ENCODE data around the gene MEAF6.
"Not testable (repeated sequence)": the region's sequence is repeated elsewhere in the genome, so short reads cannot be mapped to it uniquely, and the experiment has no call there.

Gene MEAF6

DNA sequence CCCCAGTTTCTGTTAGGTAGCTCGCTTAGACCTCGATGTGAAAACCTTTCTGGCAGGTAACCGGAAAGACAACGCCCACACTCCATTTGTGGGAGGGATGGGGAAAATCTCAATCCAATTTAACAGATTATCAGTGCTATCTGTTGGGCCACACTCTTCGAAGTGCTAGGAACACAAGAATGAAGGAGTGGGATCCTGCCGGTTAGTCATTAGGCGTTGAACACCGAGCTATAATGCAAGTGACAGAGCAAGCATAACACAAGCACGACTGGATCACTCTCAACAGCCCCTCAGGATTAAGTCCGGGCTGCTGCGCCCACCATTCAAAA, 39.0 kb upstream of the MEAF6 start:
- peaks cover 11 to 40% of the 10 kb centered on the region in 2 donors for H3K4me1 ChIP-seq (ENCODE audit: control insufficient read depth in 1 of 2, insufficient read depth in 2 of 2, low read length in 2 of 2)
- peaks cover 0 to 23% of the 10 kb centered on the region in 2 donors for H3K36me3 ChIP-seq (ENCODE audit: control insufficient read depth in 1 of 2, insufficient read depth in 2 of 2, low read length in 2 of 2)
- H3K9me3 ChIP-seq (ENCODE audit: control insufficient read depth in 1 of 2, low read length in 2 of 2), result no peaks in the 10 kb centered on the region

DNA sequence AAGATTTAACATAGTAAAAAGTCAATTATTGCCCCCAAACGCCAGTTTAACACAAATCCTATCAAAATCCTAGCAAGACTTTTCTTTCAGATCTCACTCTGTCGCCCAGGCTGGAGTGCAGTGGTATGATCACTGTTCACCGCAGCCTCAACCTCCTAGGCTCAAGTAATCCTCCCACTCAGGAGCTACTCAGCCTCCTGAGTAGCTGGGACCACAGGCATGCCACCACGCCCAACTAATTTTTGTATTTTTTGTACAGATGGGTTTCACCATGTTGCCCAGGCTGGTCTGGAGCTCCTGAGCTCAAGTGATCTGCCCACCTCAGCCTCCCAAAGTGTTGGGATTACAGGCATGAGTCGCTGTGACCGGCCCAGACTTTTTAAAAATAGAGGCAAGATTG, 34.8 kb upstream of the MEAF6 start:
- Histone ChIP-seq H3K27ac (ENCODE audit: low read length) (no peak overlapping the region), H3K36me3 (ENCODE audit: control insufficient read depth in 1 of 2, insufficient read depth in 2 of 2, low read length in 2 of 2) (peaks cover 14 to 49% of the 10 kb centered on the region in 2 donors)

More for the DNA sequence above, 39.0 kb upstream of the MEAF6 start:
- Histone ChIP-seq H3K27ac (ENCODE audit: low read length) (peak overlapping the region; percentile 87), H3K27me3 (ENCODE audit: low read depth, low read length) (no peaks in the 10 kb centered on the region), H3K4me3 (ENCODE audit: low read depth in 1 of 2, low read length in 2 of 2) (peak overlapping the region; percentile 88 to 91)

DNA sequence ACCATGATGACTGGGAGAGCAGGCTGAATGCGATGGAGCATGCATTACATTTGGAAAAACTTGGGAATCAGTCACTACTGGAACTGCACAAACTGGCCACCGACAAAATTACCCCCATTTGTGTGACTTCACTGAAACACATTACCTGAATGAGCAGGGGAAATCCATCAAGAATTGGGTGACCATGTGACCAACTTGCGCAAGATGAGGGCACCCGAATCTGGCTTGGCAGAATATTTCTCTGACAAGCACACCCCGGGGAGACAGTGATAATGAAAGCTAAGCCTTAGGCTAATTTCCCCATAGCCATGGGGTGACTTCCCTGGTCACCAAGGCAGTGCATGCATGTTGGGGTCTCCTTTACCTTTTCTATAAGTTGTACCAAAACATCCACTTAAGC, 30.5 kb upstream of the MEAF6 start:
- no peaks in the 10 kb centered on the region for H3K9me3 ChIP-seq (ENCODE audit: control insufficient read depth in 1 of 2, low read length in 2 of 2)
- no peak overlapping the region for H3K4me3 ChIP-seq (ENCODE audit: low read depth in 1 of 2, low read length in 2 of 2)
- no peaks in the 10 kb centered on the region for H3K27me3 ChIP-seq (ENCODE audit: low read depth, low read length)
- H3K4me1 ChIP-seq (ENCODE audit: control insufficient read depth in 1 of 2, insufficient read depth in 2 of 2, low read length in 2 of 2), result no peaks in the 10 kb centered on the region
- no peak overlapping the region for H3K27ac ChIP-seq (ENCODE audit: low read length)
- peaks cover 24 to 47% of the 10 kb centered on the region in 2 donors for H3K36me3 ChIP-seq (ENCODE audit: control insufficient read depth in 1 of 2, insufficient read depth in 2 of 2, low read length in 2 of 2)

More for the DNA sequence above, 34.8 kb upstream of the MEAF6 start:
- Histone ChIP-seq H3K4me1 (ENCODE audit: control insufficient read depth in 1 of 2, insufficient read depth in 2 of 2, low read length in 2 of 2) (peaks cover 11 to 20% of the 10 kb centered on the region in 2 donors), H3K4me3 (ENCODE audit: low read depth in 1 of 2, low read length in 2 of 2) (no peak overlapping the region), H3K27me3 (ENCODE audit: low read depth, low read length) (no peaks in the 10 kb centered on the region), H3K9me3 (ENCODE audit: control insufficient read depth in 1 of 2, low read length in 2 of 2) (no peaks in the 10 kb centered on the region)

DNA sequence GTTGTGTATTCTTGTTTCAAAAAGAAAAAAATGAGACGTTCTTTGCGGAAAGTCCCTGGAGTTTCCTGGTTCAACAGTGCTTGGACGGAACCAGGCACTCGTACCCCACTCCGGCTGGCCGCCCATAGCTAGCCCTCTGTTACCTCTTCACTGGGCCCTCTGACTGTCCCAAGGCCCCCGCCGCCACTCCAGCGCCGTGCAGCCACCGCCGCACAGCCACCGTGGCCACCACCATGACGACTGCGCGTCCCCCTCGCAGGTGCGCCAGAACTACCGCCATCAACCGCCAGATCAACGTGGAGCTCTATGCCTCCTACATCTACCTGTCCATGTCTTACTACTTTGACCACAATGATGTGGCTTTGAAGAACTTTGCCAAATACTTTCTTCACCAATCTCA, 30.0 kb upstream of the MEAF6 start:
- Histone ChIP-seq H3K4me1 (ENCODE audit: control insufficient read depth in 1 of 2, insufficient read depth in 2 of 2, low read length in 2 of 2) (no peaks in the 10 kb centered on the region), H3K27ac (ENCODE audit: low read length) (no peak overlapping the region), H3K36me3 (ENCODE audit: control insufficient read depth in 1 of 2, insufficient read depth in 2 of 2, low read length in 2 of 2) (peaks cover 26 to 51% of the 10 kb centered on the region in 2 donors), H3K27me3 (ENCODE audit: low read depth, low read length) (no peaks in the 10 kb centered on the region), H3K9me3 (ENCODE audit: control insufficient read depth in 1 of 2, low read length in 2 of 2) (no peaks in the 10 kb centered on the region), H3K4me3 (ENCODE audit: low read depth in 1 of 2, low read length in 2 of 2) (no peak overlapping the region)

DNA sequence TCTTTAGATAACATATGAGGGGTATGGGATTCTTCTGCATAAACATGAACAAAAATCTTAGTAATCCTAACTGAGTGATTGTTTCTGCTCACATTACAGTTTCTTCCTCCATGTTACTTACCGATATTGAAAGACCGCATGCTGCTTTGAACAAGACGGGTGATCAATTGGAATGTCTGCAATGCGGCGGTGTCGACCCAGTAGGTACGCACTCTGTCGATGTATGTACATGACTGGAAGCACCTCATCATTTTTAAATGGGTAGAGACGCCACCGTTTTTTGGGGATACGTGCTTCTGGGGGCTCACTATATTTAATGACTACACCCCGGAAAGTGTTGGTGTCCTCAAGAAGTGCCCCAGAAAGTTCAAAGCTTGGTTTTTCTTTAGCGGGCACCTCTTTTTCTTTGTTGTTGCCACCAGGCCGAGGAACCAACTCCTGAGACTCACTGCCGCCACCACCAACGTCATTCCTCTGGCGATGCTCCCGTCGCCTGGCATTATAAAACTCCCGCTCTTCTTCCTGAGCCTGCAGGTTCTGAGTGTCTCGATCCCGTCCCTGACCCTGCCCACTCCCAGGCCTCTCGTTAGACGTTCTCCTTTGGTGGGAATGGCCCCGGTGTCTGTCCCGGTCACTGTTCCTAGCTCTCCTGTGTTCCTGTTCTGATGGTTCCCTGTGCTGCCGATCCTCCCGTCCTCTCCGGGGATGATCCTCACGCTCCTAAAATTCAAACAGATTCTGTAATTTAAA, 25.6 kb upstream of the MEAF6 start:
- H3K36me3 ChIP-seq (ENCODE audit: control insufficient read depth in 1 of 2, insufficient read depth in 2 of 2, low read length in 2 of 2), result peaks cover 34 to 47% of the 10 kb centered on the region in 2 donors
- H3K4me1 ChIP-seq (ENCODE audit: control insufficient read depth in 1 of 2, insufficient read depth in 2 of 2, low read length in 2 of 2), result no peaks in the 10 kb centered on the region
- no peak overlapping the region for H3K27ac ChIP-seq (ENCODE audit: low read length)
- H3K4me3 ChIP-seq (ENCODE audit: low read depth in 1 of 2, low read length in 2 of 2), result no peak overlapping the region
- no peaks in the 10 kb centered on the region for H3K9me3 ChIP-seq (ENCODE audit: control insufficient read depth in 1 of 2, low read length in 2 of 2)
- H3K27me3 ChIP-seq (ENCODE audit: low read depth, low read length), result no peaks in the 10 kb centered on the region

DNA sequence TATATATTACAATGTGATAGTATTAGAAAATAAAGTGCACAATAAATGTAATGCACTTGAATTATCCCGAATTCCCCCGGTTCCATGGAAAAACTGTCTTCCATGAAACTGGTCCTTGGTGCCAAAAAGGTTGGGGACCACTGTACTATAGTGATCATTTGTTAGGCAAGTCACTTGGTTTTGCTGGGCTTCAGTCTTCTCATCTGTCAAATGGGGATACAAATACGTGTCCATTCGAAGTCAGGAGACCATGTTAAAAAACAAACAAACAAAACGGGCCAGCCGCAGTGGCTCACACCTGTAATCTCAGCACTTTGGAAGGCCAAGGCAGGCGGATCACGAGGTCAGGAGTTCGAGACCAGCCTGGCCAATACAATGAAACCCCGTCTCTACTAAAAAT, 24.6 kb upstream of the MEAF6 start:
- H3K4me3 ChIP-seq (ENCODE audit: low read depth in 1 of 2, low read length in 2 of 2); H3K27ac ChIP-seq (ENCODE audit: low read length); H3K4me1 ChIP-seq (ENCODE audit: control insufficient read depth in 1 of 2, insufficient read depth in 2 of 2, low read length in 2 of 2); H3K9me3 ChIP-seq (ENCODE audit: control insufficient read depth in 1 of 2, low read length in 2 of 2); H3K27me3 ChIP-seq (ENCODE audit: low read depth, low read length): not testable (repeated sequence)
- H3K36me3 ChIP-seq (ENCODE audit: control insufficient read depth in 1 of 2, insufficient read depth in 2 of 2, low read length in 2 of 2), result peaks cover 29 to 38% of the 10 kb centered on the region in 2 donors

DNA sequence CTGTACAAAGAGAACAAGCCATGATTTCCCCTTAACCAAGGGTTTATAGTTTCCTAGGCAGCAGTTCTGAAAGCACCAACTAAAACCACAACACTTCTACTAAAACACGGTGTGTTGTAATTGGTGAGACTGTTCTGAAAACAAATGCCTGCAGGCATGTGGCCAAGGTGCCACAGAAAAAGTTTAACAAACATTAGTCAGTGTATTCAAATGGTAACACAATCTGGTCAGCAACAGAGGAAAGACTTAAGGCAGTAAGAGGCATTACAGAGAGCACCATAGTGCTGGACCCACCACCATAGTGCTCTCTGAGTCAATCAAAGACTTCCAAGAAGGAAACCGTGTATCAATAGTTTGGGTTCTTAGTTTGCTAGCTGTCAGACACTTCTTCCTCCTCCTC, 22.8 kb upstream of the MEAF6 start:
- H3K36me3 ChIP-seq (ENCODE audit: control insufficient read depth in 1 of 2, insufficient read depth in 2 of 2, low read length in 2 of 2), result peaks cover 31 to 38% of the 10 kb centered on the region in 2 donors
- no peaks in the 10 kb centered on the region for H3K27me3 ChIP-seq (ENCODE audit: low read depth, low read length)
- no peaks in the 10 kb centered on the region for H3K4me1 ChIP-seq (ENCODE audit: control insufficient read depth in 1 of 2, insufficient read depth in 2 of 2, low read length in 2 of 2)
- no peaks in the 10 kb centered on the region for H3K9me3 ChIP-seq (ENCODE audit: control insufficient read depth in 1 of 2, low read length in 2 of 2)
- H3K27ac ChIP-seq (ENCODE audit: low read length), result no peak overlapping the region
- no peak overlapping the region for H3K4me3 ChIP-seq (ENCODE audit: low read depth in 1 of 2, low read length in 2 of 2)

DNA sequence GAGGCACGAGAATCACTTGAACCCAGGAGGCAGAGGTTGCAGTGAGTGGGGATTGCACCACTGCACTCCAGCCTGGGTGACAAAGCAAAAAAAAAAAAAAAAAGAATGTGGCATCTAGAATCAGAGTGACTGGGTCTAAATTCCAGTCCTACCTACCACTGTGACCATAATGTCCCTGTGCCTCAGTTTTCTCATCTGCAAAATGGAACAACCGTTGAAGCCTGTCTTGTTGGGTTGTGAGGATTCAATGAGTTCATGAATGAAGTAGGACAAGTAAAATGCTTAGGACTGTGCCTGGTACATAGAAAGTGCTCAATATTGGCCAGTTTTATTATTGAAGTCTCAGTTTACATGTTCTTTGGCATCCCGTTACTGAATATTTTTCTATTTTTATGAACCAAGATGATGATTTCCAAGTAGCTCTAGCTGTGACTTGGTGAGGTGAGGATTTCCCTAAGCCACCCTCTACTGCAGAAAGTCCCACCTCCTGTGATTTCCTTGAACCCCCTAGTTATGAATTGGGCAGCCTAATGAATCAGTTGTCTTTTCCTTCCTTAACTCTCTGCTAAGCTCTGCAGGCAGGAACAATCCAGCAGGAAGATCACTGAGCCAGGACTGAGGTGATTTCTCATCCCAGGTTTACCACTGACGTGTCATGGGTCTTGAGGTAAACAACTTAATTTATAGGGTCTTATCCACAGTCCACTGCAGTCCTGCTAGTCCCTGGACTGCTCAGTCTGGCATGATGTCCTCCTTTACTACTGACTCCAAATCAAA, 18.9 kb upstream of the MEAF6 start:
- Histone ChIP-seq H3K27ac (ENCODE audit: low read length) (peak overlapping the region; percentile 37), H3K4me1 (ENCODE audit: control insufficient read depth in 1 of 2, insufficient read depth in 2 of 2, low read length in 2 of 2) (no peaks in the 10 kb centered on the region), H3K9me3 (ENCODE audit: control insufficient read depth in 1 of 2, low read length in 2 of 2) (no peaks in the 10 kb centered on the region), H3K27me3 (ENCODE audit: low read depth, low read length) (no peaks in the 10 kb centered on the region), H3K4me3 (ENCODE audit: low read depth in 1 of 2, low read length in 2 of 2) (no peak overlapping the region), H3K36me3 (ENCODE audit: control insufficient read depth in 1 of 2, insufficient read depth in 2 of 2, low read length in 2 of 2) (peaks cover 14 to 19% of the 10 kb centered on the region in 2 donors)

DNA sequence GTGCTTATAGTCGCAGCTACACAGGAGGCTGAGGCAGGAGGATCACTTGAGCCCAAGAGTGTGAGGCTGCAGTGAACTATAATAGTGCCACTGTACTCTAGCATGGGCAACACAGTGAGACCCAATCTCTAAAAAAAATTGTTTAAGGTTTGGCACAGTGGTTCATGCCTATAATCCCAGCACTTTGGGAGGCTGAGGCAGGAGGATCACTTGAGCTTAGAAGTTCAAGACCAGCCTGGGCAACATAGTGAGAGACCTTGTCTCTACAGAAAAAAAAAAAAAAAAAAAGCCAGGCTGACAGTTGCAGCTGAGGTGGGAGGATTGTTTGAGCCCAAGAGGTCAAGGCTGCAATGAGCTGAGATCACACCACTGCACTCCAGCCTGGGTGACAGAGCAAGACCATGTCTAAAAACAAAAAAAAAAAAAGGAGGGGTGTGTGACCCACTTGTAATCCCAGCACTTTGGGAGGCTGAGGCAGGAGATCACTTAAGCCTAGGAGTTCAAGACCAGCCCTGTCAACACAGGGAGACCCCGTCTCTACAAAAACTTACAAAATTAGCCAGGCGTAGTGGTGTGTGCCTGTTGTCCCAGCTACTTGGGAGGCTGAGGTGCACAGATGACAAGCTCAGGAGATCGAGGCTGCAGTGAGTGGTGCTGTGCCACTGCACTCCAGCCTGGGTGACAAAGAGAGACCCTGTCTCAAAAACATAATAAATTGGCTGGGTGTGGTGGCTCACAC, 18.0 kb upstream of the MEAF6 start:
- not testable (repeated sequence) for H3K4me3 ChIP-seq (ENCODE audit: low read depth in 1 of 2, low read length in 2 of 2); H3K27ac ChIP-seq (ENCODE audit: low read length); H3K27me3 ChIP-seq (ENCODE audit: low read depth, low read length); H3K4me1 ChIP-seq (ENCODE audit: control insufficient read depth in 1 of 2, insufficient read depth in 2 of 2, low read length in 2 of 2); H3K9me3 ChIP-seq (ENCODE audit: control insufficient read depth in 1 of 2, low read length in 2 of 2)
- peaks cover 8 to 16% of the 10 kb centered on the region in 2 donors for H3K36me3 ChIP-seq (ENCODE audit: control insufficient read depth in 1 of 2, insufficient read depth in 2 of 2, low read length in 2 of 2)

DNA sequence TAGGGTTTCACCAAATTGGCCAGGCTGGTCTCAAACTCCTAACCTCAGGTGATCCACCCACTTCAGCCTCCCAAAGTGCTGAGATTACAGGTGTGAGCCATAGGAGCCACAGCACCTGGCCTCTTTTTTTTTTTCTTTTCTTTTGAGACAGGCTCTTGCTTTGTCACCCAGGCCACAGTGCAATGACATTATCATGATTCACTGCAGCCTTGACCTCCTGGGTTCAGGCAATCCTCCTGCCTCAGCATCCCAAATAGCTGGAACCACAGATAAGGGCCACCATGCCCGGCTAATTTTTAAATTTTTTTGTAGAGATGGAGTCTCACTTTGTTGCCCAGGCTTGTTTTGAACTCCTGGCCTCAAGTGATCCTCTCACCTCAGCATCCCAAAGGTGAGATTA, 15.3 kb upstream of the MEAF6 start:
- H3K27me3 ChIP-seq (ENCODE audit: low read depth, low read length); H3K4me3 ChIP-seq (ENCODE audit: low read depth in 1 of 2, low read length in 2 of 2); H3K27ac ChIP-seq (ENCODE audit: low read length); H3K4me1 ChIP-seq (ENCODE audit: control insufficient read depth in 1 of 2, insufficient read depth in 2 of 2, low read length in 2 of 2); H3K9me3 ChIP-seq (ENCODE audit: control insufficient read depth in 1 of 2, low read length in 2 of 2); H3K36me3 ChIP-seq (ENCODE audit: control insufficient read depth in 1 of 2, insufficient read depth in 2 of 2, low read length in 2 of 2): not testable (repeated sequence)

DNA sequence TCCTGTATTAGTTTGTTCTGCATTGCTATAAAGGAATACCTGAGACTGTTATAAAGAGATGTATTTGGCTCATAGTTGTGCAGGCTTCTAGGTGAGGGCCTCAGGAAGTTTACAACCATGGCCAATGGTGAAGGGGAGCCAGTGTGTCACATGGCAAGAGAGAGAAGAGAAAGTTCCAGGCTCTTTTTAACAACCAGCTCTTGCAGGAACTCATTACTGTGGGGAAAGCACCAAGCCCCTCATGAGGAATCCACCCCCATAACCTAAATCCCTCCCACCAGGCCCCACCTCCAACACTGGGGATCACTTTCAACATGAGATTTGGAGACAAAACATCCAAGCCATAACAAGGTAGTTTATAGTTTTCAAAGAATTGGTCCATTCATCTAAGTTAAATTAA, 5.0 kb upstream of the MEAF6 start:
- Histone ChIP-seq H3K4me1 (ENCODE audit: control insufficient read depth in 1 of 2, insufficient read depth in 2 of 2, low read length in 2 of 2) (peaks cover 0 to 5% of the 10 kb centered on the region in 2 donors), H3K36me3 (ENCODE audit: control insufficient read depth in 1 of 2, insufficient read depth in 2 of 2, low read length in 2 of 2) (no peaks in the 10 kb centered on the region), H3K9me3 (ENCODE audit: control insufficient read depth in 1 of 2, low read length in 2 of 2) (no peaks in the 10 kb centered on the region), H3K4me3 (ENCODE audit: low read depth in 1 of 2, low read length in 2 of 2) (no peak overlapping the region), H3K27me3 (ENCODE audit: low read depth, low read length) (no peaks in the 10 kb centered on the region), H3K27ac (ENCODE audit: low read length) (no peak overlapping the region)
